ENCODE data around the gene FSD2. TPM values are rescaled to one million over a fixed set of nuclear protein-coding genes. Genes with fewer than 3 reads are reported as not detected.
A peak's percentile ranks its signal among the peaks of the same experiment; 100 is the strongest.

The FSD2 gene
- total RNA-seq, 1 donor from 2014 or later: not detected

DNA sequence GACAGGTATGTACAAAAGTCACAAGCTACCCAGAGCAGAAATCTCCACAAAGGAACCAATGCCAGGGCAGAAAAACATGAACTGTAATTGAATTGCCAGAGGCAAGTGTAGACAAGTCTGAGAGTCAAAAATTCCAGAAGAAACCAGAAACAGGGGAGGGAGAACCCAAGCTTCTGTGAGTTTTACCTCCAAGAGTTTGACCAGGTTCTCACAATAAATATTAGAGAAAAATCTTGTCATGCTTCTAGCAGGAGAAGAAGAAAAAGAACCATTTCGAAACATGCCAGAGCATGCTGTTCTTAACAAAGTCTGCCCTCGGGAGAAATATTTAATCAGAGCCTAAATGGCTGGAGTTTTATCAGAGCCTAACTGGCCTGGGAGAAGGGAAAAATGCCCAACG lies 63.7 kb downstream of the FSD2 start:
- no peak overlapping the region for H3K4me3 Mint-ChIP-seq
- H3K27me3 Mint-ChIP-seq (ENCODE audit: low read depth): no peaks in the 10 kb centered on the region
- H3K4me1 Mint-ChIP-seq: no peaks in the 10 kb centered on the region
- DNase-seq (ENCODE audit: low spot score in 2 of 2, unreplicated experiment in 2 of 2): no peak
- peaks cover 7% of the 10 kb centered on the region for H3K36me3 Mint-ChIP-seq
- H3K27ac Mint-ChIP-seq: peak overlapping the region; percentile 17
- H3K9me3 Mint-ChIP-seq: peaks cover 6% of the 10 kb centered on the region
- TF ChIP-seq, protein P1, sequence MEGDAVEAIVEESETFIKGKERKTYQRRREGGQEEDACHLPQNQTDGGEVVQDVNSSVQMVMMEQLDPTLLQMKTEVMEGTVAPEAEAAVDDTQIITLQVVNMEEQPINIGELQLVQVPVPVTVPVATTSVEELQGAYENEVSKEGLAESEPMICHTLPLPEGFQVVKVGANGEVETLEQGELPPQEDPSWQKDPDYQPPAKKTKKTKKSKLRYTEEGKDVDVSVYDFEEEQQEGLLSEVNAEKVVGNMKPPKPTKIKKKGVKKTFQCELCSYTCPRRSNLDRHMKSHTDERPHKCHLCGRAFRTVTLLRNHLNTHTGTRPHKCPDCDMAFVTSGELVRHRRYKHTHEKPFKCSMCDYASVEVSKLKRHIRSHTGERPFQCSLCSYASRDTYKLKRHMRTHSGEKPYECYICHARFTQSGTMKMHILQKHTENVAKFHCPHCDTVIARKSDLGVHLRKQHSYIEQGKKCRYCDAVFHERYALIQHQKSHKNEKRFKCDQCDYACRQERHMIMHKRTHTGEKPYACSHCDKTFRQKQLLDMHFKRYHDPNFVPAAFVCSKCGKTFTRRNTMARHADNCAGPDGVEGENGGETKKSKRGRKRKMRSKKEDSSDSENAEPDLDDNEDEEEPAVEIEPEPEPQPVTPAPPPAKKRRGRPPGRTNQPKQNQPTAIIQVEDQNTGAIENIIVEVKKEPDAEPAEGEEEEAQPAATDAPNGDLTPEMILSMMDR (IDR thresholded peaks at IDR 0.05; ENCODE audit: unreplicated experiment): no peak

DNA sequence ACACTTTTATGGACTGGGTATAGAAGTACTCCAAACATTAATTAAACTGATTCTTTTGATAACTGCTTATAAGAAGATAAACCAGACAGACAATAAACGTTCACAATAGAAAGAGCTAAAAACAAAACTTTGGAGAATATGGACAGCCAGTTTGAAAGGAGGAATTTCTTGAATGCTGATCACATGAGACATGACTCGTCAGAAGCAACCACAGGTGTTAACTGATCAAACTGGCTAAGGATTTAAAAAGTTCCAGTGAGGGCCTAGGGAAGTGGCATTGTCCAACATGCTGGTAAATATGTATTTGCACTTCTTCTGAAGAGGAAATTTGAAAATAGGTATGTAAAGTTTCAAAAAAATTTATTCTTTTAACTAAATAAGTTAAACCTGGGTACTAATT lies 66.8 kb downstream of the FSD2 start:
- Mint-ChIP-seq H3K4me3 (no peak overlapping the region), H3K9me3 (peaks cover 6% of the 10 kb centered on the region), H3K36me3 (peaks cover 7% of the 10 kb centered on the region), H3K27ac (no peak overlapping the region), H3K27me3 (ENCODE audit: low read depth) (no peaks in the 10 kb centered on the region), H3K4me1 (no peaks in the 10 kb centered on the region)
- DNase-seq (ENCODE audit: low spot score in 2 of 2, unreplicated experiment in 2 of 2): no peak
- TF ChIP-seq, protein P1 (IDR thresholded peaks at IDR 0.05; ENCODE audit: unreplicated experiment): no peak

GRCh38 chr15:82737975-82738374 lies 67.9 kb downstream of the FSD2 start:
- no peaks in the 10 kb centered on the region for H3K4me1 Mint-ChIP-seq
- H3K36me3 Mint-ChIP-seq: peaks cover 7% of the 10 kb centered on the region
- no peak overlapping the region for H3K27ac Mint-ChIP-seq
- H3K9me3 Mint-ChIP-seq: peaks cover 6% of the 10 kb centered on the region
- TF ChIP-seq, protein P1 (IDR thresholded peaks at IDR 0.05; ENCODE audit: unreplicated experiment): no peak
- DNase-seq (ENCODE audit: low spot score in 2 of 2, unreplicated experiment in 2 of 2): no peak
- no peaks in the 10 kb centered on the region for H3K27me3 Mint-ChIP-seq (ENCODE audit: low read depth)
- no peak overlapping the region for H3K4me3 Mint-ChIP-seq

GRCh38 chr15:82731527-82731926 lies 74.3 kb downstream of the FSD2 start:
- H3K27ac Mint-ChIP-seq: no peak overlapping the region
- H3K4me1 Mint-ChIP-seq: no peaks in the 10 kb centered on the region
- no peaks in the 10 kb centered on the region for H3K36me3 Mint-ChIP-seq
- no peak for DNase-seq (ENCODE audit: low spot score in 2 of 2, unreplicated experiment in 2 of 2)
- no peaks in the 10 kb centered on the region for H3K27me3 Mint-ChIP-seq (ENCODE audit: low read depth)
- H3K9me3 Mint-ChIP-seq: no peaks in the 10 kb centered on the region
- TF ChIP-seq, protein P1 (IDR thresholded peaks at IDR 0.05; ENCODE audit: unreplicated experiment): no peak
- H3K4me3 Mint-ChIP-seq: no peak overlapping the region

DNA sequence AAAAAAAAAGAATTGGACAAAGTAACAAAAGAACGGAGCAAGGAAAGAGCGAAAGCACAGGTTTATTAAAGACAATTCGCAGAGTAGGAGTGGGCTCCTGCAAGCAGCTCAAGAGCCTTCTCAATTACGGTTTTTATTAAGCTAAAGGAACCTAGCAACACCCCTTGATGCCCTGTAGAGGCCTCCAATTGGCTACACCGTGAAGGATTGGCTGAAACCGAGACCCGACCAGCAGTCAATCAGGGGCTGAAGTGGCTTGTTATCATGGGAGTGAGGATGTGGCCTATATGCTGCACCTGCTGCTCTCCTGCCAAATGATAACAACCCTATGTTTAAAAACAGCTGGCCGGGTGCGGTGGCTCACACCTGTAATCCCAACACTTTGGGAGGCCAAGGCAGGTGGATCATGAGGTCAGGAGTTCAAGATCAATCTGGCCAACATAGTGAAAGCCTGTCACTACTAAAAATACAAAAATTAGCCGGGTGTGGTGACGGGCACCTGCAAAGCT lies 75.8 kb downstream of the FSD2 start:
- DNase-seq (ENCODE audit: low spot score in 2 of 2, unreplicated experiment in 2 of 2): no peak
- H3K9me3 Mint-ChIP-seq: no peaks in the 10 kb centered on the region
- no peaks in the 10 kb centered on the region for H3K4me1 Mint-ChIP-seq
- TF ChIP-seq, protein P1 (IDR thresholded peaks at IDR 0.05; ENCODE audit: unreplicated experiment): no peak
- no peak overlapping the region for H3K4me3 Mint-ChIP-seq
- no peaks in the 10 kb centered on the region for H3K27me3 Mint-ChIP-seq (ENCODE audit: low read depth)
- H3K36me3 Mint-ChIP-seq: no peaks in the 10 kb centered on the region
- no peak overlapping the region for H3K27ac Mint-ChIP-seq

- Mint-ChIP-seq H3K4me3 (no peak overlapping the region), H3K9me3 (no peaks in the 10 kb centered on the region), H3K36me3 (no peaks in the 10 kb centered on the region), H3K4me1 (no peaks in the 10 kb centered on the region), H3K27ac (no peak overlapping the region), H3K27me3 (ENCODE audit: low read depth) (peaks cover 5% of the 10 kb centered on the region)
- DNase-seq (ENCODE audit: low spot score in 2 of 2, unreplicated experiment in 2 of 2): no peak
- TF ChIP-seq, protein P1 (IDR thresholded peaks at IDR 0.05; ENCODE audit: unreplicated experiment): no peak
These were observed 79.1 kb downstream of the FSD2 start for GRCh38 chr15:82726816-82727215.
